HCT116 (cell line): Measurements from ENCODE around the gene TNIK. TPM values are rescaled to one million over a fixed set of nuclear protein-coding genes. Genes with fewer than 3 reads are reported as not detected.

Source experiments
- ATAC-seq: fragments of 200-7000 bp; cut with Tn5 transposase; 2 replicates; pipeline ENCODE4 v1.9.1; 2020; ENCODE audit warnings: mild to moderate bottlenecking, moderate library complexity
- BruUV-seq: library from RNA; stranded (reverse); fragments of 400-500 nt; replicated peaks from 2 replicates; lab custom pipeline; 2021; lab: Mats Ljungman, UMichigan
- CTCF ChIA-PET: fragments of 300-600 bp; sonication (Branson Sonifier 250); formaldehyde crosslinking; loops from one replicate; lab custom pipeline; 2021; ENCODE audit warnings: antibody characterized with exemption; lab: Charles Lee
- POLR2A ChIA-PET: fragments of 300-600, 350-600 bp; sonication (Branson Sonifier 250); formaldehyde crosslinking; loops from one replicate; lab custom pipeline; 2021; ENCODE audit warnings: antibody characterized with exemption; lab: Charles Lee
- RAD21 ChIA-PET, 2 experiments: fragments of 300-600 bp; sonication (Branson Sonifier 250); formaldehyde crosslinking; loops; one replicate each; lab custom pipeline; 2023; ENCODE audit warnings: low total read pairs in 2 of 2; ENCODE audit not compliant: uncharacterized antibody in 2 of 2, unreplicated experiment in 2 of 2, low non-redundant PET in 1 of 2; lab: Charles Lee
- DNase-seq: peaks from one replicate; pipeline ENCODE4 v3.0.0-alpha.2; 2010; ENCODE audit warnings: low read depth, low spot score
- H2AFZ ChIP-seq: fragments of 200-600 bp; shearing (Covaris generic), sonication (generic); 2 replicates; pipeline ENCODE4 v1.6.1; 2017; ENCODE audit warnings: low read depth, mixed run types, mixed read lengths, antibody characterized with exemption, low read length; ENCODE audit not compliant: poor library complexity, severe bottlenecking
- H3K27ac ChIP-seq: 2 replicates; pipeline ENCODE4 v1.5.1; 2012; ENCODE audit warnings: low read depth, low read length
- H3K27me3 ChIP-seq: fragments of 200-600 bp; sonication (generic); 2 replicates; pipeline ENCODE4 v1.6.1; 2016; ENCODE audit warnings: mixed run types, low read length, mixed read lengths; ENCODE audit not compliant: insufficient read depth
- H3K36me3 ChIP-seq, 2 experiments: fragments of 200-500 bp in 1 of 2; fragments of 200-600 bp in 1 of 2; sonication (Bioruptor generic) in 1 of 2; sonication (generic) in 1 of 2; 2 replicates each; pipeline versions ENCODE4 v1.5.1 to v1.6.1; 2014 to 2016; ENCODE audit warnings: low read length in 2 of 2, inconsistent platforms in 1 of 2, mixed read lengths in 1 of 2, mixed run types in 1 of 2; ENCODE audit not compliant: insufficient read depth in 2 of 2, control insufficient read depth in 1 of 2
- H3K4me1 ChIP-seq, 2 experiments: fragments of 200-600 bp in 1 of 2; sonication (generic) in 1 of 2; 2 replicates each; pipeline versions ENCODE4 v1.5.1 to v1.6.1; 2012 to 2017; ENCODE audit warnings: low read length in 2 of 2, inconsistent platforms in 1 of 2, mild to moderate bottlenecking in 1 of 2, mixed read lengths in 1 of 2, mixed run types in 1 of 2, moderate library complexity in 1 of 2; ENCODE audit not compliant: insufficient read depth in 2 of 2, control insufficient read depth in 1 of 2
- H3K4me2 ChIP-seq: fragments of 200-600 bp; sonication (generic); 2 replicates; pipeline ENCODE4 v1.6.1; 2017; ENCODE audit warnings: mixed run types, low read length, mixed read lengths
- H3K4me3 ChIP-seq, 2 experiments: fragments of 200-600 bp in 1 of 2; sonication (generic) in 1 of 2; replicated peaks in 1 of 2; 2 replicates each; pipeline ENCODE4 v1.5.1; 2011 to 2016; ENCODE audit warnings: low read length in 2 of 2, control low read depth in 1 of 2, low read depth in 1 of 2, mild to moderate bottlenecking in 1 of 2, mixed read lengths in 1 of 2, mixed run types in 1 of 2
- H3K79me2 ChIP-seq: fragments of 200-600 bp; sonication (generic); 2 replicates; pipeline ENCODE4 v1.6.1; 2017; ENCODE audit warnings: mild to moderate bottlenecking, mixed run types, low read length, moderate library complexity, mixed read lengths; ENCODE audit not compliant: insufficient read depth
- H3K9ac ChIP-seq: fragments of 200-600 bp; sonication (generic); 2 replicates; pipeline ENCODE4 v1.6.1; 2016; ENCODE audit warnings: low read length, mixed read lengths
- H3K9me2 ChIP-seq: fragments of 200-600 bp; sonication (generic), shearing (Covaris generic); 2 replicates; pipeline ENCODE4 v1.6.1; 2017; ENCODE audit warnings: mixed run types, mild to moderate bottlenecking, moderate library complexity; ENCODE audit not compliant: insufficient read depth
- H3K9me3 ChIP-seq, 2 experiments: fragments of 200-500 bp in 1 of 2; fragments of 200-600 bp in 1 of 2; sonication (Bioruptor generic) in 1 of 2; sonication (generic) in 1 of 2; 2 replicates each; pipeline ENCODE4 v1.6.1; 2014 to 2017; ENCODE audit warnings: low read length in 2 of 2, mixed read lengths in 2 of 2, inconsistent platforms in 1 of 2, low read depth in 1 of 2, mild to moderate bottlenecking in 1 of 2, mixed run types in 1 of 2, moderate library complexity in 1 of 2; ENCODE audit not compliant: control insufficient read depth in 1 of 2, insufficient read depth in 1 of 2
- H4K20me1 ChIP-seq: fragments of 200-600 bp; sonication (generic), shearing (Covaris generic); 2 replicates; pipeline ENCODE4 v1.6.1; 2017; ENCODE audit warnings: mixed run types, mild to moderate bottlenecking, moderate library complexity; ENCODE audit not compliant: insufficient read depth
- CBX3 ChIP-seq: IDR thresholded peaks from 2 replicates; pipeline ENCODE4 v1.6.1; 2012; ENCODE audit warnings: low read depth
- CEBPB ChIP-seq: IDR thresholded peaks from 2 replicates; pipeline ENCODE4 v1.6.1; 2012; ENCODE audit warnings: low read depth
- EGR1 ChIP-seq: IDR thresholded peaks from 2 replicates; pipeline ENCODE4 v1.6.1; 2012; ENCODE audit warnings: low read depth
- FOSL1 ChIP-seq: IDR thresholded peaks from 2 replicates; pipeline ENCODE4 v1.6.1; 2012; ENCODE audit warnings: low read depth
- JUND ChIP-seq: IDR thresholded peaks from 2 replicates; pipeline ENCODE4 v1.6.1; 2012
- POLR2AphosphoS5 ChIP-seq: IDR thresholded peaks from 2 replicates; pipeline ENCODE4 v1.6.1; 2011; ENCODE audit warnings: mild to moderate bottlenecking, low read depth, low read length, moderate library complexity
- SP1 ChIP-seq: IDR thresholded peaks from 2 replicates; pipeline ENCODE4 v1.6.1; 2012; ENCODE audit warnings: low read depth
- SRF ChIP-seq: IDR thresholded peaks from 2 replicates; pipeline ENCODE4 v1.6.1; 2012; ENCODE audit warnings: low read depth
- TCF7L2 ChIP-seq: IDR thresholded peaks from 2 replicates; pipeline ENCODE4 v1.7.0; 2011; ENCODE audit warnings: borderline replicate concordance, inconsistent platforms; ENCODE audit not compliant: insufficient read depth, insufficient read length; ENCODE audit errors: extremely low read depth
- YY1 ChIP-seq: IDR thresholded peaks from 2 replicates; pipeline ENCODE4 v1.6.1; 2011; ENCODE audit warnings: low read length, low read depth, moderate library complexity, mild to moderate bottlenecking; ENCODE audit not compliant: insufficient replicate concordance; ENCODE audit errors: extremely low read depth
- ZFX ChIP-seq: fragments of 450-650 bp; IDR thresholded peaks from 2 replicates; pipeline ENCODE4 v1.6.1; 2017
- intact Hi-C: fragments of 100-400 bp; cut with micrococcal nuclease; formaldehyde crosslinking; loops from 2 replicates; pipeline ENCODE4 v1.10.0; 2022
- total RNA-seq: library from RNA; stranded (reverse); gene quantifications from one replicate; pipeline ENCODE4 v1.2.1, GENCODE V29; 2021; ENCODE audit not compliant: unreplicated experiment
- TF ChIP-seq, protein P1 (sequence below): IDR thresholded peaks from 2 replicates; pipeline ENCODE4 v1.6.1; 2012; ENCODE audit warnings: low read depth
- TF ChIP-seq, protein P2 (sequence below): IDR thresholded peaks from 2 replicates; pipeline ENCODE4 v1.6.1; 2011; ENCODE audit warnings: mild to moderate bottlenecking, low read length, moderate library complexity; ENCODE audit not compliant: insufficient replicate concordance; ENCODE audit errors: extremely low read depth
- TF ChIP-seq, protein P3 (sequence below), 3 experiments: fragments of 200-600 bp in 1 of 3; sonication (generic) in 1 of 3; IDR thresholded peaks in 2 of 3; conservative IDR thresholded peaks in 1 of 3; 2 replicates each; pipeline ENCODE4 v1.5.1; 2012 to 2017; ENCODE audit warnings: low read depth in 2 of 3, low read length in 2 of 3, antibody characterized with exemption in 1 of 3, borderline replicate concordance in 1 of 3, control low read depth in 1 of 3, mild to moderate bottlenecking in 1 of 3, mixed read lengths in 1 of 3, mixed run types in 1 of 3, moderate library complexity in 1 of 3; ENCODE audit not compliant: insufficient read depth in 1 of 3

TNIK gene
- total RNA-seq, 1 experiment from 2014 or later, result 24.1 TPM

DNA sequence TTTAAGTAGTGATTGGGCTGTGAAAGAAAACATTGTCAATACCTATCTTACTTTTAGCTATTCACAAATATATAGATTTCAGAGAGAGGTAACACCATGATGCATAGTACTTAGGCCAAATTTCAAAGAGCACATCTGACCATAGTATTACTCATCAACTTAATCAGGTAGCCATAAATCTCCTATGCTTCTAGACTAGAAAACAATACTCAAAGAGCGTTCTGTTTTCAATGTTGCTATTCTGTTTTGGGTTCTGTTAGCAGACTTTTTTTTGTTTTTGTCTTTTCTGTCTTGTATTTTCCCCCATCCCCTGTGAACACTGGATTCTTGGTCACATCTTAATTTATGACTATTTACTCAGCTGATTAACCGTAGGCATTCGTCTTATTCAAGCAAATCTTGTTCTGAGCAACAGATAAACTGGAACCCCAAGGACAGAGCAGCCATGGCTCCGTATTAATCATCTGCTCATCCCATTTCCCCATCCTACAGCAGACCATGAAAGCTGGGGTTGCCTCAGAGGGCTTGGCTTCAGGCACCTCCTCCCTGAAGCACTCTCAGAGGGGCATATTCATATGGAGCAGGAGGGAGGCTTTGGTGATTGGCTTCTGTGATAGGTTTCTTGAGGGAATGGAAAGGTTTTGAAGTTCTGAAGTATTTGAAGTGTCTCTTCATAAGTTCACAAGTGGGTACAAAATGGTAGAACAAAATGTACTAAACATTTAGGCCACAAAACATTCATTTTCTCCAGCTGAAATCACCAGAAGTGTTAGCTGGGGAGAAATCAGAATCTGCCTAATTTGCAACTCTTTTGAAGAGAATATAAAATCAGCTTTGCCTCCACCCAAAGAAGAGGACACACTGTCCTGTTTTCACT lies 105.3 kb downstream of the TNIK start:
- ATAC-seq, result peak; percentile 74
- TF ChIP-seq, protein P1, sequence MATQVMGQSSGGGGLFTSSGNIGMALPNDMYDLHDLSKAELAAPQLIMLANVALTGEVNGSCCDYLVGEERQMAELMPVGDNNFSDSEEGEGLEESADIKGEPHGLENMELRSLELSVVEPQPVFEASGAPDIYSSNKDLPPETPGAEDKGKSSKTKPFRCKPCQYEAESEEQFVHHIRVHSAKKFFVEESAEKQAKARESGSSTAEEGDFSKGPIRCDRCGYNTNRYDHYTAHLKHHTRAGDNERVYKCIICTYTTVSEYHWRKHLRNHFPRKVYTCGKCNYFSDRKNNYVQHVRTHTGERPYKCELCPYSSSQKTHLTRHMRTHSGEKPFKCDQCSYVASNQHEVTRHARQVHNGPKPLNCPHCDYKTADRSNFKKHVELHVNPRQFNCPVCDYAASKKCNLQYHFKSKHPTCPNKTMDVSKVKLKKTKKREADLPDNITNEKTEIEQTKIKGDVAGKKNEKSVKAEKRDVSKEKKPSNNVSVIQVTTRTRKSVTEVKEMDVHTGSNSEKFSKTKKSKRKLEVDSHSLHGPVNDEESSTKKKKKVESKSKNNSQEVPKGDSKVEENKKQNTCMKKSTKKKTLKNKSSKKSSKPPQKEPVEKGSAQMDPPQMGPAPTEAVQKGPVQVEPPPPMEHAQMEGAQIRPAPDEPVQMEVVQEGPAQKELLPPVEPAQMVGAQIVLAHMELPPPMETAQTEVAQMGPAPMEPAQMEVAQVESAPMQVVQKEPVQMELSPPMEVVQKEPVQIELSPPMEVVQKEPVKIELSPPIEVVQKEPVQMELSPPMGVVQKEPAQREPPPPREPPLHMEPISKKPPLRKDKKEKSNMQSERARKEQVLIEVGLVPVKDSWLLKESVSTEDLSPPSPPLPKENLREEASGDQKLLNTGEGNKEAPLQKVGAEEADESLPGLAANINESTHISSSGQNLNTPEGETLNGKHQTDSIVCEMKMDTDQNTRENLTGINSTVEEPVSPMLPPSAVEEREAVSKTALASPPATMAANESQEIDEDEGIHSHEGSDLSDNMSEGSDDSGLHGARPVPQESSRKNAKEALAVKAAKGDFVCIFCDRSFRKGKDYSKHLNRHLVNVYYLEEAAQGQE, result no peak
- TF ChIP-seq FOSL1 (peak; percentile 95), CBX3 (peak; percentile 69; the same call in 1 of the 2 replicates), JUND (peak; percentile 89), POLR2AphosphoS5 (no peak), SRF (no peak; the same call in 1 of the 2 replicates), CEBPB (peak; percentile 50), EGR1 (no peak), TCF7L2 (peak; percentile 71), SP1 (peak; percentile 83), YY1 (no peak), ZFX (no peak)
- TF ChIP-seq, protein P2, sequence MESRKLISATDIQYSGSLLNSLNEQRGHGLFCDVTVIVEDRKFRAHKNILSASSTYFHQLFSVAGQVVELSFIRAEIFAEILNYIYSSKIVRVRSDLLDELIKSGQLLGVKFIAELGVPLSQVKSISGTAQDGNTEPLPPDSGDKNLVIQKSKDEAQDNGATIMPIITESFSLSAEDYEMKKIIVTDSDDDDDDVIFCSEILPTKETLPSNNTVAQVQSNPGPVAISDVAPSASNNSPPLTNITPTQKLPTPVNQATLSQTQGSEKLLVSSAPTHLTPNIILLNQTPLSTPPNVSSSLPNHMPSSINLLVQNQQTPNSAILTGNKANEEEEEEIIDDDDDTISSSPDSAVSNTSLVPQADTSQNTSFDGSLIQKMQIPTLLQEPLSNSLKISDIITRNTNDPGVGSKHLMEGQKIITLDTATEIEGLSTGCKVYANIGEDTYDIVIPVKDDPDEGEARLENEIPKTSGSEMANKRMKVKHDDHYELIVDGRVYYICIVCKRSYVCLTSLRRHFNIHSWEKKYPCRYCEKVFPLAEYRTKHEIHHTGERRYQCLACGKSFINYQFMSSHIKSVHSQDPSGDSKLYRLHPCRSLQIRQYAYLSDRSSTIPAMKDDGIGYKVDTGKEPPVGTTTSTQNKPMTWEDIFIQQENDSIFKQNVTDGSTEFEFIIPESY, result peak; percentile 25
- TF ChIP-seq, protein P3, sequence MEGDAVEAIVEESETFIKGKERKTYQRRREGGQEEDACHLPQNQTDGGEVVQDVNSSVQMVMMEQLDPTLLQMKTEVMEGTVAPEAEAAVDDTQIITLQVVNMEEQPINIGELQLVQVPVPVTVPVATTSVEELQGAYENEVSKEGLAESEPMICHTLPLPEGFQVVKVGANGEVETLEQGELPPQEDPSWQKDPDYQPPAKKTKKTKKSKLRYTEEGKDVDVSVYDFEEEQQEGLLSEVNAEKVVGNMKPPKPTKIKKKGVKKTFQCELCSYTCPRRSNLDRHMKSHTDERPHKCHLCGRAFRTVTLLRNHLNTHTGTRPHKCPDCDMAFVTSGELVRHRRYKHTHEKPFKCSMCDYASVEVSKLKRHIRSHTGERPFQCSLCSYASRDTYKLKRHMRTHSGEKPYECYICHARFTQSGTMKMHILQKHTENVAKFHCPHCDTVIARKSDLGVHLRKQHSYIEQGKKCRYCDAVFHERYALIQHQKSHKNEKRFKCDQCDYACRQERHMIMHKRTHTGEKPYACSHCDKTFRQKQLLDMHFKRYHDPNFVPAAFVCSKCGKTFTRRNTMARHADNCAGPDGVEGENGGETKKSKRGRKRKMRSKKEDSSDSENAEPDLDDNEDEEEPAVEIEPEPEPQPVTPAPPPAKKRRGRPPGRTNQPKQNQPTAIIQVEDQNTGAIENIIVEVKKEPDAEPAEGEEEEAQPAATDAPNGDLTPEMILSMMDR (IDR thresholded peaks at IDR 0.05 in 2 of 3, conservative IDR thresholded peaks at IDR 0.05 in 1 of 3; ENCODE audit: borderline replicate concordance in 1 of 3, insufficient read depth in 1 of 3, low read depth in 2 of 3, low read length in 2 of 3), result no peak
- no peaks in the 10 kb centered on the region for H4K20me1 ChIP-seq
- POLR2A ChIA-PET, result interaction anchor here (1.6 kb wide), 1 partner anchor 106 kb away, joined by 5 read pairs; no protein-coding TSS in a partner anchor
- H3K27me3 ChIP-seq, result no peaks in the 10 kb centered on the region
- H3K9me3 ChIP-seq, result no peaks in the 10 kb centered on the region
- peak overlapping the region; percentile 83 for H3K4me2 ChIP-seq
- RAD21 ChIA-PET, result interaction anchor here in 1 of 2 experiments (0.5 kb wide), 2 partner anchors 20 to 211 kb away, joined by 3 to 5 read pairs; no protein-coding TSS in a partner anchor
- no peaks in the 10 kb centered on the region for H3K9me2 ChIP-seq
- intact Hi-C loops, result loop anchor here (1.0 kb wide), 1 partner anchor 105 kb away; the partner anchor contains the start of gene TNIK
- no peaks in the 10 kb centered on the region for H3K36me3 ChIP-seq
- peak; percentile 83 for DNase-seq
- H3K4me1 ChIP-seq, result peaks cover 55 to 62% of the 10 kb centered on the region in 2 experiments
- peak overlapping the region in 1 of 2 experiments; percentile 47; a peak in 3 of 4 replicates for H3K4me3 ChIP-seq
- CTCF ChIA-PET, result no interaction called here
- peak overlapping the region; percentile 47 for H3K9ac ChIP-seq
- no TSS peak for BruUV-seq
- H3K79me2 ChIP-seq, result no peaks in the 10 kb centered on the region
- H3K27ac ChIP-seq, result peak overlapping the region; percentile 66
- H2AFZ ChIP-seq, result peak overlapping the region; percentile 66
